Mesenchymal stem cell (in vitro differentiated cells and primary cell): ENCODE measurements around the gene PIP5K1B.
A peak's percentile ranks its signal among the peaks of the same experiment; 100 is the strongest.

Source experiments
- DNase-seq: peaks from one replicate; pipeline ENCODE4 v3.0.0-alpha.2; 2013
- H2AFZ ChIP-seq: one replicate; pipeline ENCODE4 v1.6.1; 2013; ENCODE audit warnings: low read depth, mild to moderate bottlenecking, control low read depth, inconsistent platforms, low read length, moderate library complexity
- H2AK5ac ChIP-seq: 2 replicates; pipeline ENCODE4 v1.6.1; 2013; ENCODE audit warnings: low read length, moderate library complexity, mild to moderate bottlenecking, inconsistent platforms; ENCODE audit not compliant: severe bottlenecking
- H2BK120ac ChIP-seq: one replicate; pipeline ENCODE4 v1.6.1; 2013; ENCODE audit warnings: low read depth, mild to moderate bottlenecking, inconsistent platforms, low read length, moderate library complexity
- H2BK12ac ChIP-seq, 2 experiments: one replicate each; pipeline ENCODE4 v1.6.1; 2013; ENCODE audit warnings: inconsistent platforms in 2 of 2, low read length in 2 of 2, mild to moderate bottlenecking in 2 of 2, moderate library complexity in 2 of 2, control low read depth in 1 of 2
- H2BK15ac ChIP-seq: one replicate; pipeline ENCODE4 v1.6.1; 2013; ENCODE audit warnings: mild to moderate bottlenecking, low read depth, inconsistent platforms; ENCODE audit not compliant: poor library complexity, severe bottlenecking
- H2BK5ac ChIP-seq: 2 replicates; pipeline ENCODE4 v1.6.1; 2013; ENCODE audit warnings: low read depth, mild to moderate bottlenecking, low read length, control low read depth, inconsistent platforms; ENCODE audit not compliant: poor library complexity, severe bottlenecking
- H3K14ac ChIP-seq, 2 experiments: one replicate each; pipeline ENCODE4 v1.6.1; 2013; ENCODE audit warnings: inconsistent platforms in 2 of 2, low read length in 2 of 2, control low read depth in 1 of 2, mild to moderate bottlenecking in 1 of 2, moderate library complexity in 1 of 2
- H3K18ac ChIP-seq, 2 experiments: one replicate each; pipeline ENCODE4 v1.6.1; 2013; ENCODE audit warnings: inconsistent platforms in 2 of 2, low read length in 2 of 2, control low read depth in 1 of 2, low read depth in 1 of 2, mild to moderate bottlenecking in 1 of 2
- H3K23ac ChIP-seq, 2 experiments: one replicate each; pipeline ENCODE4 v1.6.1; 2013; ENCODE audit warnings: inconsistent platforms in 2 of 2, low read length in 2 of 2, mild to moderate bottlenecking in 2 of 2, moderate library complexity in 2 of 2, control low read depth in 1 of 2
- H3K27ac ChIP-seq: 2 replicates; pipeline ENCODE4 v1.5.1; 2013; ENCODE audit warnings: mild to moderate bottlenecking, moderate library complexity, low read length, control low read depth, inconsistent platforms; ENCODE audit not compliant: poor library complexity, severe bottlenecking
- H3K27me3 ChIP-seq, 2 experiments: 2 replicates each; pipeline versions ENCODE4 v1.6.1 to v1.7.0; 2013; ENCODE audit warnings: low read length in 2 of 2, mild to moderate bottlenecking in 2 of 2, moderate library complexity in 2 of 2, control low read depth in 1 of 2, inconsistent platforms in 1 of 2; ENCODE audit not compliant: control insufficient read depth in 1 of 2, insufficient read depth in 1 of 2
- H3K36me3 ChIP-seq, 2 experiments: 2 replicates each; pipeline versions ENCODE4 v1.6.1 to v1.7.0; 2013; ENCODE audit warnings: low read length in 2 of 2, control low read depth in 1 of 2, inconsistent platforms in 1 of 2, low read depth in 1 of 2, mild to moderate bottlenecking in 1 of 2; ENCODE audit not compliant: insufficient read depth in 2 of 2, control insufficient read depth in 1 of 2
- H3K4ac ChIP-seq, 2 experiments: one replicate each; pipeline ENCODE4 v1.6.1; 2013; ENCODE audit warnings: inconsistent platforms in 2 of 2, low read length in 2 of 2, mild to moderate bottlenecking in 2 of 2, moderate library complexity in 2 of 2, control low read depth in 1 of 2, low read depth in 1 of 2
- H3K4me1 ChIP-seq: 2 replicates; pipeline ENCODE4 v1.6.1; 2013; ENCODE audit warnings: low read depth, low read length, control low read depth; ENCODE audit not compliant: control insufficient read depth, insufficient read depth
- H3K4me2 ChIP-seq: 2 replicates; pipeline ENCODE4 v1.6.1; 2013; ENCODE audit warnings: low read length, mild to moderate bottlenecking, inconsistent platforms; ENCODE audit not compliant: poor library complexity, severe bottlenecking
- H3K4me3 ChIP-seq, 2 experiments: 2 replicates each; pipeline versions ENCODE4 v1.5.1 to v1.7.0; 2013; ENCODE audit warnings: low read length in 2 of 2, mild to moderate bottlenecking in 2 of 2, control low read depth in 1 of 2, low read depth in 1 of 2; ENCODE audit not compliant: insufficient read depth in 1 of 2
- H3K79me1 ChIP-seq: replicated peaks from 2 replicates; pipeline ENCODE4 v1.6.1; 2013; ENCODE audit warnings: mild to moderate bottlenecking, control low read depth, low read length, inconsistent platforms; ENCODE audit not compliant: poor library complexity, severe bottlenecking
- H3K9ac ChIP-seq: 2 replicates; pipeline ENCODE4 v1.7.0; 2013; ENCODE audit warnings: mild to moderate bottlenecking, low read length, moderate library complexity
- H3K9me3 ChIP-seq: 2 replicates; pipeline ENCODE4 v1.7.0; 2013; ENCODE audit warnings: mild to moderate bottlenecking, low read length; ENCODE audit not compliant: control insufficient read depth
- H4K8ac ChIP-seq: one replicate; pipeline ENCODE4 v1.6.1; 2013; ENCODE audit warnings: inconsistent platforms, mild to moderate bottlenecking, low read length, moderate library complexity
- H4K91ac ChIP-seq: one replicate; pipeline ENCODE4 v1.6.1; 2013; ENCODE audit warnings: mild to moderate bottlenecking, low read length, inconsistent platforms
- WGBS: methylation state at CpG from one replicate; pipeline ENCODE4 v1.1.7; 2013; ENCODE audit warnings: mixed read lengths; 5-methylcytosine and 5-hydroxymethylcytosine counted together

Gene PIP5K1B

DNA sequence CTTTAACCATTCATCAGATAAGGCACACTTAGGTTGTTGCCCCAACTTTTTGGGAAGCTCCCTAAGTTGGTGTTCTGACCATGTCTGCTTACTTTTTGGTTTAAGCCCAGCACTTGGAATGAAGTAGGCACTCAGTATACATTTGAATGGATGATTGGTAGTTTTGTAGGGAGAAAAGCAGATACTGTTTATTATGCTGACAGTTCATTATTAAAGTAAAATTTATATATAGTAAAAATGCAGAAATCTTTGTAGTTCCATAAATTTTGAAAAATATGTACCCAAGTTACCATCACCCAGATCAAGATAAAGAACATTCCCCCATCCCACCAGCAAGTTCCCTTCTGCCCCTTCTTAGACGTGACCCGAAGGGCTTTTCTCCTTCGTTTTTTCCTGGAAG is 273.5 kb downstream of the PIP5K1B start:
- H3K18ac ChIP-seq = no peak overlapping the region
- no peak overlapping the region for H3K23ac ChIP-seq
- H2BK12ac ChIP-seq = no peak overlapping the region
- H2AFZ ChIP-seq = no peak overlapping the region
- H3K4me3 ChIP-seq = no peak overlapping the region
- H2BK5ac ChIP-seq = no peak overlapping the region
- no peak overlapping the region for H2AK5ac ChIP-seq
- H2BK15ac ChIP-seq = no peak overlapping the region
- no peak for DNase-seq
- peaks cover 0 to 15% of the 10 kb centered on the region in 2 experiments for H3K27me3 ChIP-seq
- H3K79me1 ChIP-seq = no peaks in the 10 kb centered on the region
- no peak overlapping the region for H2BK120ac ChIP-seq
- H3K9me3 ChIP-seq = no peaks in the 10 kb centered on the region
- H4K8ac ChIP-seq = no peak overlapping the region
- WGBS = 89% methylated on average over 3 of the region's 3 CpGs
- H3K9ac ChIP-seq = no peak overlapping the region
- no peak overlapping the region for H3K4me2 ChIP-seq
- H3K14ac ChIP-seq = no peak overlapping the region
- H4K91ac ChIP-seq = no peak overlapping the region
- no peaks in the 10 kb centered on the region for H3K36me3 ChIP-seq
- H3K4ac ChIP-seq = no peak overlapping the region
- H3K27ac ChIP-seq = no peak overlapping the region
- no peaks in the 10 kb centered on the region for H3K4me1 ChIP-seq

DNA sequence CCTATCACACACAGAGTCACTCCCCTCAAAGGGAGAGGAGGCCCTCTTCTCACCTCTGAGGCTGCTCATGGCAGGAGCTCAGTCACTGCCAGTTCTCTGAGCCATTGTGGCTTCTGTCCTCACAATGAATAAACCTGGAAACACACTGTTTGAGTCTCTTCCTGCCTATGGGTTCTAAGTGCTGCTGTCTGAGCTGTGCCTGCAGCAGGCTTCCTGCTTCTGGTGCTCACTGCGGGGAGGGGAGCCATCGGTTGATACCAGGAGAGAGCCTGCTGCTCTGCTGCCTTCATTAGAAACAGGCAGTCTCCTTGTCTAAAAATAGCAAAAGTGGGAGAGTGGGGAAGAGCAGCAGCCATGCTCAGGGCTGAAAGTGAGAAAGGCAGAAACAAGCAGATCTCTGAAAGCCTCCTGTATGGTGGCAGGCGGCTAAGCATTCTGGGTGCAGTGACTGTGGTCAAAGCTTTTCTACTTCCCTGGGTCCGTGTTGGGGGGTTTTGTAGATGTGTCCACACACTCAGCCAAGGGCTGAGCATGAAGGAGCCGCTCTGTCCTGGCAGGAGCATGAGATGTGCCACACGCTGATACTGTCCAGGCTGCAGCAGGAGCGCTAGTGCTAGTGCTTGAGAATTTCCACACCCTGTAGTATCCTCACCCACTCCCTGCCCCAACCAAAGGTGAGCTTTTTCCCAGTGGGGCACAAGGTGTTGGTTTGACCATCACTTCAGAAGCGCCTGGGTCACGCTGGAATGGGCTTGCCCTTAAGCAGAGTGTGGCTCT is 274.7 kb downstream of the PIP5K1B start:
- Histone ChIP-seq H2BK15ac (no peak overlapping the region), H3K4ac (peak overlapping the region in 1 of 2 experiments; percentile 17), H3K79me1 (no peaks in the 10 kb centered on the region)

DNA sequence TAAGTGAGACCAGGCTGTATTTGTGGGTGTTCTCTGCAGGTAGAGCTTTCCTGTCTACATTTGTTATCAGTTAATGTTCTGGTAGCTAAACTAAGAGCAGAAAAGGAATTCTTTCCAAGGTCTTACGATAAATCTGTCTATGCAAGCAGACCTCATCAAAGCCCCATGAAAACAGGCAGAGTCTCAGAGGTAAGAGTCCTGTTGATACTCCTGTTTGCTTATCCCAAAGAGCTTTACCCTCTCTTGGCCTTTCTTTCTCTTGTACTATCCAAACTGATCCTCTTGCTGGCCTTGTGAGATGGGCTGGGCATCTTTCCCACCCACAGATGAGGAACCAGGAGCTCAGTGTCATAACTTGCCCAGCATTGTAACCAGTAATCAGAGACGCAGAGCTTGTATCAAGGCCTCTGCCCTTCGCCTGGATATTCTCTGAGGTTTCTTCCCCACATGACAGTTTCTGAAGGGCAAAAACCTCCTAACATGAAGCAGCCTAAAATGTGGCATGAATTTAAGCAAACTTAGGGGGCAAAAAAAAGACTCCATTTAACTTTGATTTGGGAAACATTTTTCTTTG is 275.4 kb downstream of the PIP5K1B start:
- H3K4me3 ChIP-seq = no peak overlapping the region
- no peak overlapping the region for H2BK15ac ChIP-seq
- DNase-seq = no peak
- no peaks in the 10 kb centered on the region for H3K79me1 ChIP-seq
- no peak overlapping the region for H2AFZ ChIP-seq
- no peaks in the 10 kb centered on the region for H3K9me3 ChIP-seq
- no peak overlapping the region for H3K9ac ChIP-seq
- no peak overlapping the region for H3K27ac ChIP-seq
- H2BK12ac ChIP-seq = no peak overlapping the region
- peaks cover 0 to 15% of the 10 kb centered on the region in 2 experiments for H3K27me3 ChIP-seq
- H2BK5ac ChIP-seq = no peak overlapping the region
- H3K14ac ChIP-seq = no peak overlapping the region
- H4K91ac ChIP-seq = peak overlapping the region; percentile 3
- H4K8ac ChIP-seq = no peak overlapping the region
- no peak overlapping the region for H3K4me2 ChIP-seq
- H3K4ac ChIP-seq = no peak overlapping the region
- H2BK120ac ChIP-seq = no peak overlapping the region
- peak overlapping the region in 1 of 2 experiments; percentile 6 for H3K18ac ChIP-seq
- 82% methylated on average over 3 of the region's 3 CpGs for WGBS
- H3K23ac ChIP-seq = no peak overlapping the region
- H3K36me3 ChIP-seq = no peaks in the 10 kb centered on the region
- H3K4me1 ChIP-seq = no peaks in the 10 kb centered on the region
- no peak overlapping the region for H2AK5ac ChIP-seq

More for the DNA sequence above, 274.7 kb downstream of the PIP5K1B start:
- peak; percentile 17 for DNase-seq
- Histone ChIP-seq H3K27me3 (peaks cover 0 to 15% of the 10 kb centered on the region in 2 experiments), H3K4me3 (no peak overlapping the region), H3K9ac (no peak overlapping the region), H3K18ac (peak overlapping the region; percentile 6 to 22), H2BK5ac (no peak overlapping the region), H3K14ac (no peak overlapping the region), H4K91ac (peak overlapping the region; percentile 44), H3K4me2 (no peak overlapping the region), H3K36me3 (no peaks in the 10 kb centered on the region), H3K4me1 (no peaks in the 10 kb centered on the region), H2AFZ (no peak overlapping the region), H3K23ac (no peak overlapping the region), H3K27ac (no peak overlapping the region), H4K8ac (peak overlapping the region; percentile 75), H3K9me3 (no peaks in the 10 kb centered on the region), H2AK5ac (no peak overlapping the region), H2BK120ac (no peak overlapping the region), H2BK12ac (no peak overlapping the region)
- WGBS = 58% methylated on average over 9 of the region's 9 CpGs

DNA sequence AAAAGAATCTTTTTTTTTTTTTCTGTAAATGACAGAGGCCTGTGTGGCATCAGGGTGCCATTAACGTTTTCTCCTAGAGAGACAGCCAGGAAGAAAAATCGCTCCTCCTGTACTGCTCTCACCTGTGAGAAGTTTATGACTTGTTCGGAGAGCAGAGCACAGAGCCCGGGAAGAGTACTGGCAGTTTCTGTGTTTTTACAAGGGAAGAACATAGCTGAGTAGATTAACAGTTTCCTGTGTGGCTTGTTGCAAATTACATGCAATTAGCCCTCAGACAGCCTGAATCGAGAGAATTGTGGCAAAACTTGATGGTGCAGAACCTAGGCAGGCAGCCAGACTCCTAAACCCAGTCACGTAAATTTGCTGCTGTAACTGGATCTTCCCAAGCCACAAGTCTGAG is 276.7 kb downstream of the PIP5K1B start:
- Histone ChIP-seq H3K79me1 (no peaks in the 10 kb centered on the region), H2AFZ (no peak overlapping the region), H3K18ac (peak overlapping the region in 1 of 2 experiments; percentile 55), H3K9ac (no peak overlapping the region), H2BK5ac (no peak overlapping the region), H2AK5ac (no peak overlapping the region), H3K27ac (no peak overlapping the region), H2BK120ac (no peak overlapping the region), H3K36me3 (no peaks in the 10 kb centered on the region), H4K91ac (no peak overlapping the region), H2BK15ac (no peak overlapping the region), H3K23ac (no peak overlapping the region), H4K8ac (no peak overlapping the region), H3K4me3 (no peak overlapping the region), H3K27me3 (peaks cover 0 to 15% of the 10 kb centered on the region in 2 experiments), H3K14ac (no peak overlapping the region), H2BK12ac (no peak overlapping the region), H3K9me3 (no peaks in the 10 kb centered on the region), H3K4me2 (no peak overlapping the region), H3K4ac (no peak overlapping the region), H3K4me1 (no peaks in the 10 kb centered on the region)
- 7% methylated on average over 6 of the region's 6 CpGs for WGBS
- DNase-seq = peak; percentile 11
